PC-9 (cell line): ENCODE measurements around the gene USP48. TPM values are rescaled to one million over a fixed set of nuclear protein-coding genes. Genes with fewer than 3 reads are reported as not detected.

ENCODE experiments used
- BruUV-seq: library from RNA; stranded (reverse); fragments of 400-500 nt; replicated peaks from 2 replicates; lab custom pipeline; 2021; lab: Mats Ljungman, UMichigan
- CTCF ChIA-PET: fragments of 300-600 bp; sonication (Branson Sonifier 250); formaldehyde crosslinking; loops from one replicate; lab custom pipeline; 2022; ENCODE audit warnings: antibody characterized with exemption; lab: Charles Lee
- POLR2A ChIA-PET: fragments of 300-600 bp; sonication (Branson Sonifier 250); formaldehyde crosslinking; loops from one replicate; lab custom pipeline; 2022; ENCODE audit warnings: antibody characterized with exemption; ENCODE audit not compliant: unreplicated experiment; lab: Charles Lee
- DNase-seq, 2 experiments: peaks; one replicate each; pipeline versions ENCODE4 v3.0.0 to v3.0.0-alpha.2; 2015 to 2022; ENCODE audit warnings: mixed read lengths in 1 of 2
- H2AFZ ChIP-seq: fragments of 200-600 bp; sonication (generic); 2 replicates; pipeline ENCODE4 v1.8.1; 2017; ENCODE audit warnings: antibody characterized with exemption
- H3F3A ChIP-seq: fragments of 200-600 bp; sonication (generic); 2 replicates; pipeline ENCODE4 v1.8.1; 2017; ENCODE audit warnings: antibody characterized with exemption, mild to moderate bottlenecking, low read depth; ENCODE audit not compliant: insufficient read depth
- H3K27ac ChIP-seq: fragments of 200-600 bp; sonication (generic); 2 replicates; pipeline ENCODE4 v1.6.1; 2016; ENCODE audit warnings: mixed run types
- H3K27me3 ChIP-seq: fragments of 200-600 bp; sonication (generic); 2 replicates; pipeline ENCODE4 v1.6.1; 2016; ENCODE audit warnings: low read depth, mixed run types; ENCODE audit not compliant: insufficient read depth
- H3K36me3 ChIP-seq: fragments of 200-600 bp; sonication (generic); 2 replicates; pipeline ENCODE4 v1.6.1; 2016; ENCODE audit warnings: low read depth, mixed run types
- H3K4me1 ChIP-seq: fragments of 200-600 bp; sonication (generic); replicated peaks from 2 replicates; pipeline ENCODE4 v1.6.1; 2016; ENCODE audit warnings: mixed run types; ENCODE audit not compliant: insufficient read depth
- H3K4me2 ChIP-seq: fragments of 200-600 bp; sonication (generic); 2 replicates; pipeline ENCODE4 v1.6.1; 2017; ENCODE audit warnings: mixed run types
- H3K4me3 ChIP-seq: fragments of 200-600 bp; sonication (generic); 2 replicates; pipeline ENCODE4 v1.6.1; 2016; ENCODE audit warnings: mixed run types
- H3K79me2 ChIP-seq: fragments of 200-600 bp; sonication (generic); 2 replicates; pipeline ENCODE4 v1.6.1; 2017; ENCODE audit warnings: low read depth, mixed run types
- H3K9me2 ChIP-seq: fragments of 200-600 bp; sonication (generic); 2 replicates; pipeline ENCODE4 v1.8.1; 2017; ENCODE audit warnings: mild to moderate bottlenecking; ENCODE audit not compliant: insufficient read depth
- H3K9me3 ChIP-seq: fragments of 200-600 bp; sonication (generic); 2 replicates; pipeline ENCODE4 v1.8.1; 2016; ENCODE audit warnings: low read depth; ENCODE audit not compliant: insufficient read depth
- H4K20me1 ChIP-seq: fragments of 200-600 bp; sonication (generic); 2 replicates; pipeline ENCODE4 v1.8.1; 2017; ENCODE audit not compliant: insufficient read depth
- CTCF ChIP-seq: fragments of 200-600 bp; sonication (generic); conservative IDR thresholded peaks from 2 replicates; pipeline ENCODE4 v1.6.1; 2017; ENCODE audit warnings: mixed run types, antibody characterized with exemption, mild to moderate bottlenecking, moderate library complexity
- EZH2 ChIP-seq: fragments of 200-600 bp; sonication (generic); IDR thresholded peaks from 2 replicates; pipeline ENCODE4 v1.8.0; 2017; ENCODE audit warnings: antibody characterized with exemption, low read depth
- intact Hi-C: fragments of 100-400 bp; cut with micrococcal nuclease; formaldehyde crosslinking; loops from one replicate; pipeline ENCODE4 v1.10.0; 2022; ENCODE audit not compliant: unreplicated experiment
- total RNA-seq: library from RNA; stranded (reverse); gene quantifications from 2 replicates; pipeline ENCODE4 v1.2.3, GENCODE V29; 2021

USP48 gene
- total RNA-seq, 1 experiment from 2014 or later = 63.1 TPM

- Histone ChIP-seq H3K4me2 (no peak overlapping the region), H3K79me2 (no peaks in the 10 kb centered on the region), H3K9me3 (no peaks in the 10 kb centered on the region), H3K9me2 (no peaks in the 10 kb centered on the region), H3F3A (no peaks in the 10 kb centered on the region), H2AFZ (no peak overlapping the region), H3K36me3 (no peaks in the 10 kb centered on the region), H3K4me3 (no peak overlapping the region), H3K4me1 (no peaks in the 10 kb centered on the region), H3K27me3 (no peaks in the 10 kb centered on the region), H3K27ac (no peak overlapping the region), H4K20me1 (no peaks in the 10 kb centered on the region; the same call in 1 of the 2 replicates)
- CTCF ChIA-PET = no interaction called here
- no TSS peak for BruUV-seq
- POLR2A ChIA-PET = interaction anchor here (0.6 kb wide), 1 partner anchor 488 kb away, joined by 3 read pairs; no protein-coding TSS in a partner anchor
- TF ChIP-seq EZH2 (no peak), CTCF (no peak)
- no peak for DNase-seq
- intact Hi-C loops = no loop called here
These were observed 33.8 kb downstream of the USP48 start for GRCh38 chr1:21749109-21749508.

GRCh38 chr1:21743476-21743875 is 39.5 kb downstream of the USP48 start:
- Histone ChIP-seq H4K20me1 (no peaks in the 10 kb centered on the region; the same call in 1 of the 2 replicates), H3K27ac (no peak overlapping the region), H3K4me3 (no peak overlapping the region), H2AFZ (no peak overlapping the region), H3K9me2 (no peaks in the 10 kb centered on the region), H3K36me3 (no peaks in the 10 kb centered on the region), H3F3A (no peaks in the 10 kb centered on the region), H3K27me3 (no peaks in the 10 kb centered on the region), H3K4me1 (no peaks in the 10 kb centered on the region), H3K79me2 (no peaks in the 10 kb centered on the region), H3K9me3 (no peaks in the 10 kb centered on the region), H3K4me2 (no peak overlapping the region)
- intact Hi-C loops = loop anchor here (5.0 kb wide), 1 partner anchor 41 kb away; no protein-coding TSS in a partner anchor
- ChIA-PET CTCF (no interaction called here), POLR2A (no interaction called here)
- TF ChIP-seq EZH2 (no peak), CTCF (no peak)
- no TSS peak for BruUV-seq
- DNase-seq = no peak

DNA sequence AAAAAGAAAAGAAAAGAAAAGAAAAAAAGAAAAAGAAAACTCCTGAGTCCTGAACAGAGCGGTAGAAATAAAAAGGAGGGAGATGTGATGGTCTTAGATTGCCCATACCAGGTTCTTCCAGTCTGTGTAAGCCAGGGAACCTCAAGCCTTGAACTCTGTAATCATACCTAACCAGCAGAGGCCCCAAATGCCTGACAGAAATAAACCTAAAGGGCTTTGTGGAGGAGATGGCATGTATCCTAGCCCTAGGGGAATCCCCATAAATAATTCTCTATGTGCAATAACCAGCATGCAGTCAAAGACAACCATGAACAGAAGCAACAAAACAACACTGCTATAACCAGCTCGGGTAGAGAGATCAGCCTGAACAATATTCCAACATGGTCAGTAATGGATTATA is 40.4 kb downstream of the USP48 start:
- H3K9me3 ChIP-seq = no peaks in the 10 kb centered on the region
- no peak overlapping the region for H3K4me2 ChIP-seq
- no peaks in the 10 kb centered on the region; the same call in 1 of the 2 replicates for H4K20me1 ChIP-seq
- no peak overlapping the region for H3K27ac ChIP-seq
- no peaks in the 10 kb centered on the region for H3K9me2 ChIP-seq
- no peaks in the 10 kb centered on the region for H3K4me1 ChIP-seq
- DNase-seq = no peak
- BruUV-seq = no TSS peak
- H2AFZ ChIP-seq = no peak overlapping the region
- H3K4me3 ChIP-seq = no peak overlapping the region
- ChIA-PET POLR2A (no interaction called here), CTCF (no interaction called here)
- H3K36me3 ChIP-seq = no peaks in the 10 kb centered on the region
- H3K27me3 ChIP-seq = no peaks in the 10 kb centered on the region
- intact Hi-C loops = loop anchor here (5.0 kb wide), 1 partner anchor 40 kb away; no protein-coding TSS in a partner anchor
- H3K79me2 ChIP-seq = no peaks in the 10 kb centered on the region
- H3F3A ChIP-seq = no peaks in the 10 kb centered on the region
- TF ChIP-seq EZH2 (no peak), CTCF (no peak)
